Stimulated activated CD8-positive, alpha-beta memory T cell treated with anti-CD3 and anti-CD28 coated beads, Interleukin-4, amount 100 ng/mL, for 24 hours (primary cell): Measurements from ENCODE around the gene REPS2.
A peak's percentile ranks its signal among the peaks of the same experiment; 100 is the strongest.

Experiments
- DNase-seq: peaks from one replicate; pipeline ENCODE4 v3.0.0-alpha.2; 2020; ENCODE audit warnings: low read depth

The REPS2 gene

GRCh38 chrX:17036171-17036961 is 89.9 kb downstream of the REPS2 start:
- DNase-seq = no peak

DNA sequence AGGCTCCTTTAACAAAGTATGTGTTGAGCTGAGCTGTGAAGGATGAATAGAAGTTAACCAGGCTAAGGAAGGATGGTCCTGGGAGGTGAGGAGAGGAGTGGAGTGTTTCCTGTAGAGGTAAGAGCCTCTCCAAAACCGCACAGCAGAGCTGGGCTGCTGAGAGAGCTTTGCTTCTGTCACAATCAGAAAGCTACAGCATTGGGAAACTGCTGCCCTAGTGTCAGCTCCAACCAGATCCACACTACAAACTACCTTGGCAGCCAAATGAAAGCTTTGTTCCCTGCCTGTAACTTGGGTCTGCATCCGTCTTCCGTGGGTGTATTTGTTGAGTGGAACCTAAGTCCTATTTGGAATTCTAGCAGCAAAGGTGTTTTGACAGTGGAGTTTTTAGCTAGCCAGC is 91.8 kb downstream of the REPS2 start:
- DNase-seq = no peak

- no peak for DNase-seq
Measured at GRCh38 chrX:17038681-17039161, 92.3 kb downstream of the REPS2 start.

DNA sequence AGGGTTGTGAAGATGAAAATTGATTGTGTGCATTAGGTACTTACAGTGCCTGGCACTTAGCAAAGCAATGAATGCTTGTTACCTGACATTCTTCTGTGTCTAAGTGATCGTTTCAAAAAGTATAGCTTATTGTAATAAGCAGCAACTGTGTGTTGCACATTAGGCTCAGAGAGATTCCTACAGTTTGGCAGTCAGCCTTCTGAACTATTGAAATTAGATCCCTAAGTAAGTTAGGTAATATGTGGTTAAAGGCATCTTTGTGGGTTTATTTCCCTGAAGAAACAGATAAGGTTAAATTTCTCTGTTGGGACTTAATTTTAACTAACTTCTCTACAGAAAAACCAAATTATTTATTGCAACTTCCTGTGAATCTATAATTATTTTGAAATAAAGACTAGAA is 93.4 kb downstream of the REPS2 start:
- no peak for DNase-seq

DNA sequence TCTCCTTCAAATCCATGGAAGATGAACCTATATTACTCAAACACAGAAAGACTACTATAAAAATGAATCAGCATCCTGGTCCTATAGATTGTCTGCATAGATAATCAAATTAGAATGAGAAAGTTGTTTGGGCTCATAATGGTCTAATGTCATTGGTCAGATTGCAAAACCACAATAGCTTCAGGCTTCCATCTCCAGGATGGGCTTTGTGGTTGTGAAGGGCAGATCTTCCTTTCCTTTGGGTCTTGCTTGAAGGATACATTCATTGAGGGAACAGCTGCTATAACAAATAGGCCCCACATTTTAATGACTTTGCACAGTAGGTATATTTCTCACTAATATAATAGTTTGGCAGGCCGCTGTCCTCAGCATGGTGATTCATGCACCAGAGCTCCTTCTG is 94.3 kb downstream of the REPS2 start:
- DNase-seq = no peak

DNA sequence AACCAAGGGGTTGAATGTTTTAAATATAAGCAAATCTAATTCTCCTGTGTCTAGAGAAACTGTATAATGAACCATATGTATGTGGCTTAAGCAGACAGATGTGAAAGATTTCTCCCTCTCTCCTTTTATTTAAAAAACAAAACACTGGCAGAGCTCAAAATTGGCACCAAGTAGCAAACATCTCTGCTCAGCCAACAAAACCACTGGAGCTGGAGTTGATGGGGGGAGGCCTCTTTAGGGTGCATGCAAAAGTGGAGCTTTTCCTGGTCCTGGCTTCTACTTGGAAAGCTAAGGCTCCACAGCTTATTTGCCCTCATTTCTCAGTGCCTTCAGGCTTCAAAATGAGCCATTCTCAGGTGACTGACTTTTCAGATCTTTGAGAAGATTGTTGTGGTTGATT is 95.6 kb downstream of the REPS2 start:
- DNase-seq = no peak

- DNase-seq = peak; percentile 8
Measured at GRCh38 chrX:17046478-17047097, 100.1 kb downstream of the REPS2 start.

DNA sequence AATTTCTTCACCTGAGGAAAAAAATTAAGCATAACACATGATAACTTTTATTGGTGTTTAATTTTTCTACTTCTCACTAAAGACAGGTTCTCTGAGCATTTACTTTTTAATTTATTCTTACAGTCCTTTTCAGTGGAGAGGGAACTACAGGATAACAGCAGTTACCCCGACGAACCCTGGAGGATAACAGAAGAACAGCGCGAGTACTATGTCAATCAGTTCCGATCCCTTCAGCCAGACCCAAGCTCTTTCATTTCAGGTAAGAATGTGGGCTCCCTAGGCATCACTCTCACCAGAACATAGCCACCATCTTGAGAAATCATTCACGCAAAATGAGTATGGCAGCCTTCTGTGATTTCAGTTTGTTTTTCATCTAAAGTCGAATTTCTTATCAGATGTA is 100.8 kb downstream of the REPS2 start:
- no peak for DNase-seq

DNA sequence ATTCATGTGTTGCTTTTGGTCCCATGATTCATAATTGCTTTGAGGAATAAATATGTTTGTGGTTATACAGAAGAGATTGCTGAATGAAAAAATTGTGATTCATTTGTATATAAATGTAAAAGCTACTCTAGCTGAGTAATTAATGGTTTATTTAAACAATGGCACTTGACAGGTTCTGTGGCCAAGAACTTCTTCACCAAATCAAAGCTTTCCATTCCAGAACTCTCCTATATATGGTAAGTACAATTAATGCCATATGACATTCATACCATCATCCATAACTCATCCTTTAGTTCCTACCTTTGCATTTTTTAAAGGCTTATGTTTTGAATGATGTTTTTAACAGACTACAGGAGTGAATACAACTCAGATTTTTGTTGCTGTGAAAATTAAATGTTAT is 105.8 kb downstream of the REPS2 start:
- DNase-seq = no peak

DNA sequence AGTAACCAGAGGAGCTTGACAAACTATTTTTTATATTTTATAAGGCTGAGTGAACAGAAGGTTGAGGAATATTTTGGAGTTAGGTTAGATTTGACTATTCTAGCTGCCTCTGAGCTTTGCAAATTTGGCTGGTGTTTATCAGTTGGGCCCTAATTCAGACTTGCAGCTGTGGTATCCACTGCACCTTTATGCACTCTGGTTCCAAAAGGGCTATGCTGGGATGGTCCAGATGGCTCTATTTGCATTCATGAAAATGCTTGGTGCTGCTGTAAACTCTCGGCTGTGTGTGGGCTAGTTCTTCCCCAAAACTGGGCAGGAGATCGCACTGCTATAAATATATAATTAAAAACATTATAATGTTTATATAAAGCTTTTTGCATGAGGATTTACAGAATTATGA is 106.3 kb downstream of the REPS2 start:
- no peak for DNase-seq

GRCh38 chrX:17053502-17053901 is 107.0 kb downstream of the REPS2 start:
- DNase-seq = no peak

DNA sequence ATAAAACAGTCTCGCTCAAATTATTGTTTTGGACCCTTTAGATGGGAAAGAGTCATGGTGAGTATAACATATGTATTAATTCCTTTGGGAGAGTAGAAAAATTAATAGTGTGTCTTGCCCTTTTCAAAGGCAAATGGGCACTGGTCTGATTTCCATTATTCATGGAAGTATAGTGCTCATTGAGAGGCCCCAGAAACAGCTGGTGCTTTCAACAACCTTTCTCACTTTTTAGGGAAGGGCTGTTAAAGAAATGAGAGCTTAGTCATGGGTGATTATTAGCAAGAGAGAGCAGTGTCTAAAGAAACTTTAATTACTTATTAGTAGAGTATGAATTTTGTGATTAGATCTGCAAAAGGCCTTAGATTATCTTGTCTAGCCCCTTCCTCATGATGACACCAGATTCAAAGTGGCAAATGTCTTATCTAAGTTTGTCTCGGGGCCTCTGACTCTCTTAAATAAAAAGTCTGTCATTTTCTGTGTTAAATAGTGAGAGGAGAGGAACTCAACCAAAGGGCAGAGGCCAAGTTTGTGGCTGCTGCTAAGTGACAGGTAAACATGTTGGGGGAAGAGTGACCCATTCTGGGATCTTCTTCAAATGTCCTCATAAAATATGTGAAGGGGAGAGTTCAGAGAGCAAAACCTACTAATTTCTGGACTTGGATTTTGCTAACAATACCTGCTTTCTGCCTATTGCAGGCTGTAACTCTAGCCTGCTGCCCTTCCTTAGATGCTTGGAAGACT is 110.6 kb downstream of the REPS2 start:
- DNase-seq = no peak

DNA sequence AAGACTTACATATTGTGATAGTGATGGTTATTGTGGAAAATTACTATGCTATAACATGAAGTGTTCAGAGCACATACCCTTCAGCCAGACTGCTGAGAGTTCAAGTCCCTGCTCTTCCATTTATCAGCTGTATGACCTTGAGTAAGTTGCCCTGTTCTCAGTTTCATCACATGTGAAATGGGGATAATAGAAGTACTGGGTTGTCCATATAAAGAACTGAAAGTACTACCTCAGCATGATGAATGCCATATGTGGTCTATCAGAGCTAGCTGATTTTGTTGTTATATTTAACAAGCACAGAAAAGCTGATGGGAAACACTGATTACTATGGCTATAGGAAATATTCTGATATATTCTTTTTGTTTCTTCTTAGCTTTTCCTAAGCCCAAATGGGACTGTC is 115.6 kb downstream of the REPS2 start:
- no peak for DNase-seq

DNA sequence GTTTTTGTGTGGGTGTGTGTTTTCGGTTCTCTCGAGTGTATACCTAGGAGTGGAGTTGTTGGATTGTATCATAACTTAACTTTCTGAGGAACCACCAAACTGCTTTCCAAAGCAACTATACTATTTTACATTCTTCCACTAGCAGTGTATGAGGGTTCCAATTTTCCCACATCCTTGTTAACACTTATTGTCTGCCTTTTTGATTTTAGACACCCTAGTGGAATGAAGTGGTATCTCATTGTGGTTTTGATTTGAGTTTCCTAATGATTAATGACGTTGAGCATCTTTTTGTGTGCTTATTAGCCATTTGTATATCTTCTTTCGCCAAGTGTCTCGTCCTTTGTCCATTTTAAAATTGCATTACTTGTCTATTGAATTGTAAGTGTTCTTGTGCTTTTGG is 118.6 kb downstream of the REPS2 start:
- DNase-seq = no peak

DNA sequence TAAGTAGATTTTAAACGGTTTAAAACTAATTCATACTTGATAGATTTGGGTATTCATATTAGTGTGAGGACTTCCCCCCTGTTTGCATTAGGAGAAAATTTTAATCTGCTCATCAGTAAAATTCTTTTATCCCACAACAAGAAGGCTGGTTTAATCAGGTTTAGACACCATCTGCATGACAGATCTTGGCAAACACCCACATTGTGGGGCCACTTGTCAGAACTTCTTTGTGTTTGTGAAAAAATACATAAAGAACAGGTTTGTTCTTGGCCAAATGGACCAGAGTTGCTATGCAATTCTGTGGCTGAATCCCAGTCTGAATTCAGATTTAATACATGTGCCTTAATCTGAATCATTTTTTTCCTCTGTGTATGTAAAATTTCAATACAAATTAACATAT is 121.1 kb downstream of the REPS2 start:
- no peak for DNase-seq

- no peak for DNase-seq
Measured at GRCh38 chrX:17072301-17072700, 125.8 kb downstream of the REPS2 start.

DNA sequence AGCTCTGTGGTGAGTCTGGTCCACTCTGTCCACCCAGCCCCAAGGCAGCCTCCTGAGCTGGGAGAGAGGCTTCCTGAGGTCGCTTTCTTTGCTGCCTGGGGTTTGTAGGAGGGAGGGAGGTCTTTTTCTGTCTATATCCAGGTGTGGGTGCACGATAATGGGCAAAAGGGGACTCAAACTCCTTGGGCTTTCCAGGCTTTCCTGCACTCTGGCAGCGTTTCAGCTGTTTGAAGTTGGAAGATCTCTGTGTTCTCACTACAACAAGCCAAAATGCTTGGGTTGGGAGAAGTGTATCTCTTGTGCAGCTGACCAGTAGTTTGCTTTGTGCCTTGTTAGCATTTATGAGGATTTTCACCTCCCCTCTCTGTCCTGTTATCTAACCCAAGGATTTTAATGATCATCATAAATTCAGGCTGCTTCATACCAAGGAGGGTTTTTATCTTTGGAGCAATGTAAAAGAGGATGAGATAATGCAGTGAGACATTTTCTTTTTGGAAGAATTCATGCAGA is 126.3 kb downstream of the REPS2 start:
- DNase-seq = no peak

DNA sequence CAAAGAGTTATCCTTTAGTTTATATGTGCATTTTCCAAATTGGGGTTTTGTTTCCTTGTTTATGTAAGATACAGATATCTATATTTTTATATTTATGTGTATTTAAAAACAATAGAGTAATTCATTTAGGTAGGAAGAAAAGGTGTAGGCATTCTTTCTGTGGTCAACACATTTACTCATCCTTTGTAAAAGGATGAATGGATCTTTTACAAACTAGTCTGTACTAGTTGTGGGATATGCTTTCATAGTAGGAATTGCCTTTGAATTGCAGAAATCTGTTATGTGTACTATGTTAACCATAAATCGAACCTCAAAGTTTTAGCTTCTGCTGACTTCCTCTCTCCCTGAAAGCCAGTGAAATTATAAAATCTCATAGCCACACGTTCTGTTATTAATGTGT is 128.5 kb downstream of the REPS2 start:
- no peak for DNase-seq

- DNase-seq = no peak
Measured at GRCh38 chrX:17077361-17077760, 130.9 kb downstream of the REPS2 start.

DNA sequence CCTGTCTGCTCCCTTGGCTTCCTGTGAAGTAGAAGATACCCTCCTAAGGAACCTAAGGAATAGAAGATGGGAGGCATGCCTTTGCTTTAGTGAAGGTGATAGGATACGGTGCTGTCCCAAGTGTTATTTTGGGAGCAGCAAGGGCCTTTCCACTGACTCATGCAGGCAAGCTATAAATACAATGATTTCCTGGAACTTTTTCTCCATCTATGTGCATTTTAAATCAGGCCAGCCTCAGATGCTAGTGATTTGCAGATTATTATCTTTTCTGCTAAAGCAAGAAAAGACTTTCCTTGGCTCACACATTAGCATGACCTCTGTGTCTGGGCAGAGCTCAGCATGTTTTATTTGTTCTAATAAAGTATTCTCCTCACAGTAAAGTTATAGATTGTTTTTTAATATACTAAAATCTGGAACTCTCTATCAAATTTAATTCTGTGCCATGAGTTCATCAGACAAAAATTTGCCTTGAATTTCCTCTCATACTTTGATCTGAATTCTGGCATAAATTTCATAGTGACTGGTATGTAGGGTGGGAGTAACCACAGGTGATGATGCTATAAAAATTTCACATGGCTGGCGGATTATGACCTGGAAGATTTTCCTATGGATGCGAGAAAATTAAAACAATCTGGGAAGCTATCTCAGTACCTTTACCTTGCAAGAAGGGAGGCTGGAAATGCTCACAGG is 131.7 kb downstream of the REPS2 start:
- DNase-seq = no peak

DNA sequence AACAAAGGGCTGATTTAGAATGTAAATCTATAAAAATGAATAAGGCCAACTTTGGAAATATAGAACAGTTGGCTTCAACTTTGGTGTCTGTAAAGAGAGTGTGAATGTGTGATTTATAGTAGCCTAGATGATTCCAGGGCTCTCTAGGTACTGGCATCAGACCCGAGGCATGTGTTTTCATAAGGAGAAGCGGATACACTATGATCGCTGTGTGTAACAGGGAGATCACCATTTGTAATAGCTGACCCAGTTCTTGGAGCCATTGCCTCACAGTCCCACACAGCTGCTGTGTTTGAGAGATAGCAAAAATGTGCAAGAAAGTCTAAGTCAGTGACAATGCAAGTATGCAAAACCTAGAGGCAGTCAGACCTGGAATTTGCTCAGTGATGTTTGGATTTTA is 135.1 kb downstream of the REPS2 start:
- no peak for DNase-seq

- DNase-seq = no peak
Measured at GRCh38 chrX:17081968-17082367, 135.5 kb downstream of the REPS2 start.
